GM10266 (cell line): ENCODE results near the gene HSPB6.
"Not testable (repeated sequence)": the region's sequence is repeated elsewhere in the genome, so short reads cannot be mapped to it uniquely, and the experiment has no call there.

Source experiments
- DNase-seq: peaks from one replicate; pipeline ENCODE4 v3.0.0; 2012; ENCODE audit errors: extremely low spot score
- CTCF ChIP-seq: IDR thresholded peaks from 2 replicates; pipeline ENCODE4 v1.5.1; 2012; ENCODE audit warnings: mild to moderate bottlenecking, low read depth; ENCODE audit not compliant: control insufficient read depth, insufficient read depth; ENCODE audit errors: missing control alignments

The HSPB6 gene, protein sequence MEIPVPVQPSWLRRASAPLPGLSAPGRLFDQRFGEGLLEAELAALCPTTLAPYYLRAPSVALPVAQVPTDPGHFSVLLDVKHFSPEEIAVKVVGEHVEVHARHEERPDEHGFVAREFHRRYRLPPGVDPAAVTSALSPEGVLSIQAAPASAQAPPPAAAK

DNA sequence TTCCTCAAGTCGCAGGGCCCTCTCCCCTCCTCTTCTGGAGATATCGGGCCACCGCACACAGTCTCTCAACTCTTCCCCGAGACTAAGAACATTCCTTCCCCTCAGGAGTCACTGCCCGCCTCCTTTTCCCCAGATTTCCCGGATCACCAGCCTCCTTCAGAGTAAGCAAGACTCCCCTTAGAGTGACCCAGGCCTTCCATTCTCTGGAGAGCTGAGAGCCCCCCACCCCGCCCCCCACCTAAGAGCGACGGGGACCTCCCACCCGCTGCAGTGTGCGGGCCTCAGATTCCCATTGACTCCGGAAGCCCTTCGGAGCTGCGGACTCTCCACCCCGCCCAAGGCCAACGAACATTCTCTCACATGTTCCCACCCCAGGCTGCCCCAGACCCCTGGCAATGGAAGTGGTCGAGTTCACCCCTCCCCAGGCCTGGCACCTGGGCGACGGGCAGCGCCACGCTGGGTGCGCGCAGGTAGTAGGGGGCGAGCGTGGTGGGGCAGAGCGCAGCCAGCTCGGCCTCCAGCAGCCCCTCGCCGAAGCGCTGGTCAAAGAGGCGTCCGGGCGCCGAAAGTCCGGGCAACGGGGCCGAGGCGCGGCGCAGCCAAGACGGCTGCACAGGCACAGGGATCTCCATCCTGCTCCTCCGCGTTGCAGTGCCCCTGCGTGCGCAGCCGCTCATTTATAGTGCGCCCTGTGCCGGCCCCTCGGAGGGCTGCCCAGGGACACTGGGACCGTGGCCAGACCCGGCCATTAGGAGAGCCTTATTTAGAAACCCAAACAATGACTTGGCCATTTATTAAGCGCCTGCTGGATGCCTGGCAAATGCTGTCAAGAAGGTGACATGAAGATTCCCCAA lies at the start of gene HSPB6:
Gene HSPB6, minus strand, starts transcription at position 653 of the 854 bp plus-strand sequence. Its CDS starts 21 bp downstream, at position 632.
- TF ChIP-seq CTCF: no peak
- DNase-seq: no peak

DNA sequence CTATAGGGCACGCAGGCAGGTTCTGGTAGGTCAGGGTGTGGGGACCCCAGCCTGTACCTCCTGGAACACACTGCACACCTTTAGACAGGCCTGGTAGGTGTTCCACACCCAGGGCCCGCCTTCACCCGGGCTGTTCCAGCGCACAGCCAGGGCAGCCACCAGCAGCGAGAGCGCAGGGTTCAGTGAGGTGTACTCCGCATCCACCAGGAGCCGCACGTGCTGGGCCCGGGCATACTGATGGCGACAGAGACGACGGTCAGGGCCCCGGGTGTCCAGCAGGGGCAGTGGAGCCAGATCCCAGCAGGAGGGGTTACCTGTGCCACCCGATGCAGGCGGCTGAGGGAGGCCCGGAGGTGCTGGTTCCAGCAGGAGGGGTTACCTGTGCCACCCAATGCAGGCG lies 49.8 kb upstream of the HSPB6 start:
- no peak for DNase-seq
- TF ChIP-seq CTCF: no peak

GRCh38 chr19:35805526-35806102 lies 48.8 kb upstream of the HSPB6 start:
- DNase-seq: no peak
- no peak for TF ChIP-seq CTCF

GRCh38 chr19:35801828-35802227 lies 45.0 kb upstream of the HSPB6 start:
- DNase-seq: no peak
- no peak for TF ChIP-seq CTCF

- no peak for DNase-seq
- TF ChIP-seq CTCF: no peak
Observed at GRCh38 chr19:35797663-35798062, 40.8 kb upstream of the HSPB6 start.

DNA sequence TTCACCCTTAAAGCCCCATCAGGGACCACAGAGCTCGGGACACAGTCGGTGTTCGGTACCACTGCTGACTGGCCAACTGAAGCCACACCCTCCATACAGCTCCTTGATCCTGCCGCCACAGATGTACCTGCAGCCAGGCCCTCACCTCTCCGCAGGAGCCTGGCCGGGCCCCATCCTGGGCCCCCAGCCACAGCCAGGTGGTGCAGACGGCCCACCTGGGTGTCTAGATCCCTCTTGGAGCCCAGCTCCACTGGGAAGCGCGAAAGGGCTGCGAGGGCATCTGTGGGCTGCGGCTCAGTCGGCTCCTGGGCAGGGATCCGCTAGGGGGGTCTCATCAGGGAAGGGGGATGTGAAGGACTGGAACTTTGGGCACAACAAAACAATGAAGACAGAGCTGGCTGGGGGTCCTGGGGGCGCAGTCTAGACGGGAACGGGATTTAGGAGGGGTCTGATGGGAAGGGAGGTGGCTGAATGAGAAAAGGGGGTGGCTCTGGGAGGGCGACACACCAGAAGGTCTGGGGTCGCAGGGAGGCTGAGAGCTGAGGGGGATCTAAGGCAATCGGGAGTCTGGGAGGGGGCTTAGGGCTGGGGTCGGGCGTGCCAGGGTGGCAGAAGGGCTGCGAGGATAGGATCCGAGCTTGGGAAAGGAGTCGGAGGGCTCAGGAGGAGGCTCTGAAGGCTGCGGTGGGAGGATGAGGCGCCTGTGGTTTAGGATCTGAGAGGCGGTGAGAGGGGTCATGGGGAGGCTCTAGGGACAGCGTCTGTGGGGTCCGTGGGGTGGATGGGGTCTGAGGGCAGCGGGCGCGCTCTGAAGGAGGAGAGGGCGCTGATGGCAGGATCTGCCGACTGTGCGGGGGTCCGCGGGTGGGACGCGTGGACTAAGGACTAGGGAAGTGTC lies 40.1 kb upstream of the HSPB6 start:
- no peak for TF ChIP-seq CTCF
- DNase-seq: no peak

GRCh38 chr19:35795564-35795963 lies 38.7 kb upstream of the HSPB6 start:
- not testable (repeated sequence) for DNase-seq
